Measurements from ENCODE around the gene RAB3GAP1.

DNA sequence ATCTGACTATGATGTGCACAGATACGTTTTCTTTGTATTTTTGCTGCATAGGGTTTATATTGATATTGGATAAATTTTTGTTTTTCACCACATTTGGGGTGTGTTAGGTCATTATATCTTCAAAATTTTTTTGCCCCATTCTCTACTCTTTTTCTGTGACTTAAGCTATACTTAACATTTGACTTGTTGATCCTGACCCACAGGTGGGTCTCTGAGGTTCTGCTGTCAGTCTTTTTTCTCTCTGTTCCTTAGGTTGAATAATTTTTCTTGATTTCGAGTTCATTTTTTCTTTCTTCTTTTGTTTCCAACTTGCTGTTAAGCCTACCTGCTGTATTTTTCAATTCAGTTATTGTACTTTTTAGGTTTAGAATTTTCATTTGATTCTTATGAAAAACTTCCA is 12.1 kb downstream of the RAB3GAP1 start:
- no peak for TF ChIP-seq CTCF (IDR thresholded peaks at IDR 0.05)
- TF ChIP-seq POLR2A (IDR thresholded peaks at IDR 0.05) = no peak

Data from sigmoid colon (tissue), 3 donors.